Endometrium (tissue), 2 donors: ENCODE data around the gene C4BPB.
"Not testable (repeated sequence)": the region's sequence is repeated elsewhere in the genome, so short reads cannot be mapped to it uniquely, and the experiment has no call there.

Experiments used
- FAIRE-seq: peaks from 2 replicates; lab custom pipeline; 2012; peaks lifted over from hg19 to GRCh38; lab: Jason Lieb, UNC
- donor health status: control.
- donor health status: control.

The C4BPB gene, protein sequence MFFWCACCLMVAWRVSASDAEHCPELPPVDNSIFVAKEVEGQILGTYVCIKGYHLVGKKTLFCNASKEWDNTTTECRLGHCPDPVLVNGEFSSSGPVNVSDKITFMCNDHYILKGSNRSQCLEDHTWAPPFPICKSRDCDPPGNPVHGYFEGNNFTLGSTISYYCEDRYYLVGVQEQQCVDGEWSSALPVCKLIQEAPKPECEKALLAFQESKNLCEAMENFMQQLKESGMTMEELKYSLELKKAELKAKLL

DNA sequence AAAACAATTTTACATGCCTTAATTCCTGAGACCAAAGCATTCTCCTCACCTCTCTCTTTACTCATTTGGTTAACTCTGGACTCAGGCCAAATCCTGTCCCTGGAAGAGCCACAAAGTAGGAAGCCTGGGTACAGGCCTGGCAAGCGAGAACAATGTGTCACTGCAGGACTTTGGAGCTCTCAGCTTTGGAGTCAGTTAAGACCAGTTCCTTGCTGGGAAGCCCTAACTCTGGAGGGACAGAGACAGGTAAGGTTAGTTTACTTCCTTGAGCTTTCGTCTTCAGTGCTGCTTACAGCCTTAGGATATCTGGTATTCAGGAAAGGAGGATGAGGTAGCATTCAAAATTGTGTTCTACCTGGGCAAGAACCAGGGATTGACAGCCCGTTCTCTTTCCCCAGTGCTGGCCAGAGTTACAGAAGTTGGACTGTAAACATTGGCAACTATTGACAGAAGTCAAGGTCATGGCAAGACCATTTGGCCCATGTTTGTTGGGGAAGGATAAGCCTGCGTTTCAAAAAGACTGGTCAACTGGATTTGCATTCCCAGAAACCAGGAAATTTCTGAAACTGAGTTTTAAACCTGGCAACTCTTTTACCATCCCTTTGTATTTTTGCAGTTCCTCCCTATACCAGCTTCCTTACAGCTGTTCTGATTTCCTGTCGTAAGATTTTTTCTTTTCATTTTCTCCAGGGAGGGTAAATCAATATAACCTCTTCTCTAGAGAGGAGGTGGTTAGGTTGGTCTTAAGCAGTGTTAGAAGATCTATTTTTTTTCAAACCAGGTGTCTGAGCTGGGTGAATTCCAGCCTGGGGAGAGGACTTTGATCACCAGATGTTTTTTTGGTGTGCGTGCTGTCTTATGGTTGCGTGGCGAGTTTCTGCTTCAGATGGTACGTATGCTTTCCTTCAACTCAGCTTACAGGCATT lies at the start of gene C4BPB:
C4BPB (plus strand) TSS at position 160 of the 926 bp plus-strand sequence; CDS start at position 832, 672 bp downstream.
- FAIRE-seq: no peak

DNA sequence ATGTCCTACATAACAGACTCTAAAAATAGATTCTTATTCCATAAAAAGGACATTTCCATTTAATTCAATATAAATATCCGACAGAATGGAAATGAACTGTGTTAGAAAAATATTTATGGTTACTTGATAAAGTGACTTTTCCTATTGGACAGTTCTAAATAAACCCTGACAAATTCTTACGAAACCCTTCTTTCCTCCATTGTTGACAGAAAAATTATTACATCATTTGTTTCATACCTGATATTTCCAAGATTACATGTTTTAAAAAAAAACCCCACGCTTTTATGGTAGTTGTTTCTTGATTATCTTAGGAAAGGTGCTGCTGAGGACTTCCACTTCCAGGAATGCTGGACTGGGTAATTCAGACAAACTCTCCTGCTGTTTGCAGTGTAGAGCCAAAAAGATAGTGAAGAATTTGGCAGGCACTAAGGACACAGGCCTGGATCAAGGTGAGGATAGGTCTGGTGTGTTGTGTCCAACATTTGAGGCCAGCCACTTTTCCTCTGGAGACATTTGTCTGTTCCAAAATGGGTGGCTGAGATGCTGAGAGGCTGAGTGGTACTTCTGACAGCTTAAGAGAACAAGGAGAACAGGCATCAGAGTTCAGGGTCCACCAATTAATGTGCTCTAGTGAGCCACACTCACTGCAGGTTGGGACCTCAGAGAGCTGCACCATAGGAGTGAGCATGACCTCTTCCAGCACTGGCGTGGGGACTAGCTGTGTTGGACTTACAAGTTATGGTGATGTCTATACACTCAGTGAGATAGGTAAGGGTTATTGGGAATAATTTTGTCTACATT lies 49.1 kb upstream of the C4BPB start:
- FAIRE-seq: no peak

GRCh38 chr1:207040181-207040533 lies 48.5 kb upstream of the C4BPB start:
- FAIRE-seq: no peak

- not testable (repeated sequence) for FAIRE-seq
Observed at GRCh38 chr1:207041397-207041796, 47.3 kb upstream of the C4BPB start.

DNA sequence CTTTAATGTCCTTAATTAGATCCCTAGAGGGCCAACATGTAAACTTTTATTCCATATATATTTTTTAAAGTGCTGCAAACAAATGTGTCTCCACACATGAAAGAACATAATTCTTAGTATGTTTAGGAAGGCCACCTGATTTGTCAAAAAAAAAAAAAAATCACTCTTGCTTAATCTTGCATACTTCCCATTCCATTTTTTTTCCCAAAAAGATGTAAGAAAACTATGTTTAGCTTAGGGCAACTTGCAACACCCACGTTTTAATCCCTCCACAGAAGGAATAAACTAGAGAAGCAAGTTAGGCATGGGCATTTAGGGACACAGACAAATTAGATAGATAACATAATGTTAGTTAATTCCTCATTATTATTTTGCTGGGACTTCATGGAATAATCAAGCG lies 43.2 kb upstream of the C4BPB start:
- no peak for FAIRE-seq

- FAIRE-seq: no peak
Observed at GRCh38 chr1:207047505-207047904, 41.2 kb upstream of the C4BPB start.

- FAIRE-seq: no peak
Observed at GRCh38 chr1:207048041-207048440, 40.6 kb upstream of the C4BPB start.

DNA sequence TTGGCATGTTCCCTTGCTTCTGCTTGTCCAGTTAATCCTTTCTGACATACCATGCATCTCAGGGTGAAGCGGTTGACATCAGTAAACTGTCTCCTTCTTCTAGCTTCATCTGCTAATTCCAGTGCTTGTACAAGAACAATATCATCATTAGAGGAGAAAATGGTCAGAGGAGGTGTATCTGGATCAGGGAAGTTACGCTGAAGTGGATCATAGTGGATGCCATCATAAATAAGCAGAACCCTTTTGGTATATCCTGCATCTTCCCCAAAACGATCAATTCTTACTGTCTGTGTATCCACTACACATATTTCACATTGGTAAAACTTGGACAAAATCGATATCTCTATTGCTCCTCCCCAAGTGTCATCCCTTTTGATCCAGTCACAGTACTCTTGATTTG lies 39.6 kb upstream of the C4BPB start:
- FAIRE-seq: no peak

GRCh38 chr1:207049514-207049913 lies 39.1 kb upstream of the C4BPB start:
- no peak for FAIRE-seq

GRCh38 chr1:207049974-207050391 lies 38.7 kb upstream of the C4BPB start:
- FAIRE-seq: peak; percentile 37

- no peak for FAIRE-seq
Observed at GRCh38 chr1:207050480-207051190, 38.0 kb upstream of the C4BPB start.

- FAIRE-seq: no peak
Observed at GRCh38 chr1:207051191-207051943, 37.3 kb upstream of the C4BPB start, which contains the start of gene YOD1. YOD1 (minus strand) TSS chr1:207051208; CDS start chr1:207051030, 178 bp downstream.

GRCh38 chr1:207052911-207053769 lies 35.5 kb upstream of the C4BPB start, which contains the start of gene PFKFB2:
PFKFB2 (plus strand) TSS chr1:207053275; CDS start chr1:207054718, 1,443 bp downstream.
- FAIRE-seq: peak; percentile 41

DNA sequence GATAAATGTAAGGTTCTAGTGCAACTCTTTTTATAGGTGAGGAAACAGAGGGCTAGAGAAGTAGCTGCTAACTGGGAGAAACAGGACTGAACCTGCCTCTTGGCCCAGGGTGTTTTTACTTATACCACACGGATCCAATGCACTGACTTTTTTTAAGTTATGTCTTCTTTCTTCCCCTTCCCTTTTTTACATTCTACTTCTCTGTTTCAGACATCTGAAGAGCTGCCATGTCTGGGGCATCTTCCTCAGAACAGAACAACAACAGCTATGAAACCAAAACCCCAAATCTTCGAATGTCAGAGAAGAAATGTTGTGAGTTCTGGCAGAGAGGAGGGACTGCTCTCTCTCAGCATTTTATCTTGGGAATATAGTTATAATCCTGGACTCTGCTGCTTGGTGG lies 34.2 kb upstream of the C4BPB start:
- no peak for FAIRE-seq

- FAIRE-seq: no peak
Observed at GRCh38 chr1:207055386-207056001, 33.2 kb upstream of the C4BPB start.

- FAIRE-seq: no peak
Observed at GRCh38 chr1:207056673-207057072, 32.0 kb upstream of the C4BPB start.

GRCh38 chr1:207058252-207058651 lies 30.4 kb upstream of the C4BPB start:
- FAIRE-seq: no peak

DNA sequence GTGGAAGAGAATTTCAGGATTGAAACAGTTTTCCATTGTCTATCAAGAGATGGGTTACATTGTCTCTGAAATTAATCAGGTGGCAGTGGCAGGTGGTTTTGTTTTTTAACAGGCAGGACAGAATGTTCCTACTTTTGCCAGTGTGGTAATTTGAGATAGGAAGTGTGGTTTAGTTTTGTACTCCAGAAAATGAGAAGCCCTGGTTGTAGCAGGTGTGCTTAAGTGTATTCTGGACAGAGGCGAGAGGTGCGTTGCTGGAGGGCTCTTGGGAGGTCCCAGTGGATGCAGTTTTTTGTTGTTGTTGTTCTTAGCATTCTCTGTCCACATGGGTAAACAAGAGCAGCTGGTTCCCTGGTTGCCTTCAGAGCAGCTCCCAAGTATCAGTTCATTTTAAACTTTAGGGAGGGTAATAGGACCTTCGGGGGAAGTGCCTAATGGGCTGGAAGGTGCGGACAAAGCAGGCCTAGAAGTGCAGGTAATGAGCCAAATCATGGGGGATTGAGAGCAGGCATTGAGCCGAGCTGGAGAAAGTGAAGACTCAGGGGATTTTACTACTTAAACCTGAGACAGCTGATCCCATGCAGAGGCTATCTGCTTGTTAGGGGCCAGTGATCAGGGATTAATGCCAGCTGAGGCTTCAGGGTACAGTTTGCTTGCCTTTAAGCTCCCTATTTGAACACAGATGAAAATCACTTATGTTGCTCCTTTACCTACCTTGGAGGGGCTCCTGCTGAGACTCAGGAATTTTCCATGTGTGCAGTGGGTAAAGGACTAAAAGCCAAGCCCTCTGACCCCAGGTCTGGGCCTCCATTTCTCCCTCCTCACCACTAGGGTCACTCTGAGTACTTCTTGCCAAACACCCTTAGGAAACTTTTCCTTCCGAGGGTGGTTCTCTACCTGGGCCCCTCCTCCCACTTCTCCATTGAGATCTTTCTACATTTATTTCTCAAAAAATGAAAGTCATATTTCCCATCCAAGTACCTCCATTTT lies 29.5 kb upstream of the C4BPB start:
- no peak for FAIRE-seq
